ENCODE measurements around the gene NOC3L.

The NOC3L gene

GRCh38 chr10:94292434-94293090 lies 70.2 kb downstream of the NOC3L start:
- no peak overlapping the region for H3K4me3 ChIP-seq (ENCODE audit: low read depth, low read length)
- peak; percentile 46 for DNase-seq (ENCODE audit: low read depth)
- TF ChIP-seq CTCF (IDR thresholded peaks at IDR 0.05; ENCODE audit: control insufficient read depth, extremely low read depth, insufficient read depth) = no peak

DNA sequence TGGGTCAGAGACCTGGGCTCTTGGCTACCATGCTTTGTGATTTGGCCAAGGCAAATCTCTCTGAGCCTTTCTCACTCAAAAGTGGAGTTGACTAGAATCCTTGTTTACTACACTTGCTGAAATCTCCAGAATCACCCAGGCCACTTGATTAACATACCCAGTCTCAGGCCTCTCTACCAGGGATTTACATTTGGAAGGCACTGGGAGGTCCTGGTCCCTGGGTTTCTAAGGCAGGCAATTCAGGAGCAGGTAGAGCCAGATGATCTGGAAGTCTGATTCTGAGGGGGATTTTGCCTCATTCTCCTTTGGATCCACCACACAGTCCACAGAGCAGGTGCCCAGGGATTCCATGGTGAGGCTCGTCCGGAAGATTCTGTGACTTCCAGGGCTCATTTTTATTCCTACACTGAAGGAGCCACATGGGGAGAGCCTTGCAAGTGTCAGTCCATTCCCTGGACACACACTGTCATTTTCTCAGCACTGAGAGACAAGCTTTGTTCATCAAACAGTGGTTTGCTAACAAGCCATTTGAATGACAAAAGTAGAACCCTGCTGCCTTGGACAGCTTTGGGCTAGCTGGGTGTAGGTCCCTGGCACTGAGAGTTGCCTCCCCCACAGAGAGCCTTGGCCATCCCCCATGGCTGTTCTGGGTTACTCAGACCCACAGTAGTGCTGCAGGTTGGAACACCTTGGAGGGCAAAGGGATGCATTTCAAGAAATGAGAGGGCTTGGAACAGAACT lies 74.2 kb downstream of the NOC3L start:
- no peak for TF ChIP-seq CTCF (IDR thresholded peaks at IDR 0.05; ENCODE audit: control insufficient read depth, extremely low read depth, insufficient read depth)
- no peak overlapping the region for H3K4me3 ChIP-seq (ENCODE audit: low read depth, low read length)
- DNase-seq (ENCODE audit: low read depth) = no peak

GRCh38 chr10:94287336-94287735 lies 75.4 kb downstream of the NOC3L start:
- DNase-seq (ENCODE audit: low read depth) = no peak
- H3K4me3 ChIP-seq (ENCODE audit: low read depth, low read length) = no peak overlapping the region
- no peak for TF ChIP-seq CTCF (IDR thresholded peaks at IDR 0.05; ENCODE audit: control insufficient read depth, extremely low read depth, insufficient read depth)

DNA sequence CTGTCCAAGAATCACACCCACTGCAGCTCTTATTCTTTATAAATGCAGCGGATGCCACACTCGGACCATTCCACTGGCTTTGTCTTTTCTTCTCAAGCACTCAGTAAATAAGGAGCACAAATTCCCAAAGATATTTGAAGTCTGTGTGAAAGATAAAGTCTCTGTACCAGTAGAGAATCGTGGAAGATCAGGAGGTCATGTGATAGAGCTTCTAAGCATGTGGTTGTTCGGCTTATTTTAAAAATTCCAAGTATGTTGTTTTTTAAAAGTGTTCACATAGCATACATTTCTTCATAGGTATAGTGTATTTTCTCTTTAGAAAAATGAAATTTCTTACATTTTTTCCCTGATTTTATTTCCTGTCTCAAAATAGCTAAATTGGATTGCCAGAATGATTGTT lies 75.8 kb downstream of the NOC3L start:
- DNase-seq (ENCODE audit: low read depth) = no peak
- TF ChIP-seq CTCF (IDR thresholded peaks at IDR 0.05; ENCODE audit: control insufficient read depth, extremely low read depth, insufficient read depth) = no peak
- no peak overlapping the region for H3K4me3 ChIP-seq (ENCODE audit: low read depth, low read length)

GRCh38 chr10:94285271-94285670 lies 77.5 kb downstream of the NOC3L start:
- no peak for DNase-seq (ENCODE audit: low read depth)
- no peak overlapping the region for H3K4me3 ChIP-seq (ENCODE audit: low read depth, low read length)
- no peak for TF ChIP-seq CTCF (IDR thresholded peaks at IDR 0.05; ENCODE audit: control insufficient read depth, extremely low read depth, insufficient read depth)

Data from LNCaP clone FGC (cell line).